Measurements from ENCODE around the gene FEM1B.

Gene FEM1B

GRCh38 chr15:68259883-68260282, 17.7 kb upstream of the FEM1B start:
- no peak for DNase-seq

- no peak for DNase-seq
These were observed 16.3 kb upstream of the FEM1B start for GRCh38 chr15:68261241-68261640.

GRCh38 chr15:68261980-68262379, 15.6 kb upstream of the FEM1B start:
- DNase-seq: no peak

- DNase-seq: no peak
These were observed 14.8 kb upstream of the FEM1B start for GRCh38 chr15:68262514-68263356.

DNA sequence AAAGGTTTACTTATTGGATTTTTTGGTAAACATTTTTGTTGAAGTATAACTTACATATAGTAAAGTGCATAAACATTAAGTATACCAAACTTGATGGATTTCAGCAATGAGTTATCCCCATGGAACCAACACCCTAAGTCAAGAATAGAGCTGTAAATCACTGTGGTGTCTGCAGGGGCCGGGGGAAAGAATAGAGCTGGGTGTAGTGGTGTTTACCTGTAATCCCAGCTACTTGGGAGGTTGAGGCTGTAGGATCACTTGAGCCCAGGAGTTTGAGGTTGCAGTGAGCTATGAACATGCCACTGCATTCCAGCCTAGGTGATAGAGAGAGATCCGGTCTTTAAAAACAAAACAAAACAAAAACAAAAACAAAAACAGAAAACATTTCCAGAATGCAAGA, 13.3 kb upstream of the FEM1B start:
- DNase-seq: no peak

- no peak for DNase-seq
These were observed 12.5 kb upstream of the FEM1B start for GRCh38 chr15:68265081-68265480.

GRCh38 chr15:68265674-68266073, 11.9 kb upstream of the FEM1B start:
- DNase-seq: no peak

- DNase-seq: no peak
These were observed 9.1 kb upstream of the FEM1B start for GRCh38 chr15:68268405-68268804.

GRCh38 chr15:68271854-68272471, 5.6 kb upstream of the FEM1B start:
- DNase-seq: no peak

DNA sequence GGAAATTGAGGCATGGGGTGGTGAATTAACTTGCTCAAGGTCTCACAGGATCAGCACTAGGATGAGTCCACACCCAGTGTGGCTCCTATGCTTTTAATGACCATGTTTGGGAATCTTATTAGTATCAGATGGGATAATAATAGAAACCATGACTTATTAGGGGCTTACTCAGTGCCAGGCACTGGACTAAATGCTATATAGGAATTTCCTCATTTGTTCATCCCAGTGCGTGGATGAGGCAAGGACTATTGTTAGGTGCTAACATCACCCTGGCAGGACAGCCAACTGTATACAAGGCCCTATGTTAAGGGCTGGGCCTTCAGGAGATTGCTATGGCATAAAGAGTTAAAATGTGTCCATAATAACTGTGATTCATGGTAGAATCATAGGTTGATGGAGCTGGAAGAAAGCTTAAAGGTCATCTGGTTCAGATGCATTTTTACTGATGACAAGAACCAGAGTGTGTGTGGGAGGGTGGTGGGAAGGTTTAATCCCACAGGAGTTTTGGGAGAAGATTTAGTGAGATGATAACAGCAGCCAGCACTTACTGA, 4.7 kb upstream of the FEM1B start:
- no peak for DNase-seq

GRCh38 chr15:68274201-68274848, 3.2 kb upstream of the FEM1B start:
- DNase-seq: no peak

GRCh38 chr15:68275165-68275746, 2.3 kb upstream of the FEM1B start:
- DNase-seq: no peak

- DNase-seq: no peak
These were observed 877 bp upstream of the FEM1B start for GRCh38 chr15:68276668-68277067.

- DNase-seq: no peak
These were observed 378 bp upstream of the FEM1B start for GRCh38 chr15:68277131-68277602.

- no peak for DNase-seq
These were observed 725 bp downstream of the FEM1B start for GRCh38 chr15:68278345-68278594.

DNA sequence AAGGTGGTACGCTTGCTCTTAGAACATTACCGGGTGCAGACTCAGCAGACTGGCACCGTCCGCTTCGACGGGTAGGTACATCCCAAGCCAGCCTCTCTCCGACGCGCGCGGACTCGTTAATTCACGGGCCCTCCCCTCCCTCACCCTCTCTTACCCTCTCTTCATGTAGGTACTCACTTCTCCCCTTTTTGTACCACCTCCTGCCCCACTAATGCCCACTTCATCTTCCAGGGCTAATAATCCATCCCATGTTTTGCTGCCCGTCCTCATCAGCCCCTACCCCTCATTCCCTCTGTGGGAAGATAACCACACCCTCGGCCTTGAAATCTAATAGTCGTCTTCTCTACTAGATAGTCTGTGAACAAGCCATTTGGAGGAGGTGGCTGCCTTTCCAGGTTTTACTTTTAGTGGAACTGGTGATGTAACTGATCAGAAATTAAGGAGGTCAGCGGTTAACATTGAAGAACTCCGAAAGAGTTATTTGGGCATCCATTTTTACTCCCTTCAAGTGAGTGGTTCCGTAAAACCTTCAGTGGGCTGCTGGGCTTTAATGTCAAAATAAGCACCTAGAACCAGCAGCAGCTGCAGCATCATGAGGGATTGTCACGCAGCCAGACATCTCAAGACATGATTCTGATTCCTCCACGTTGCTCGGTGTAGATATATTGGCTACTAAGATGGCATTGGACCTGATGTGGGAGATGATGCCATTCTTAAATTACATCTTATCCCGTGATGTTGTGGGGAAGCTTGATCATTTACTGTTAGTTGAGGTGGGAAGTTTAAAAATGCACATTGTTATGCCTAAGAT, 1.3 kb downstream of the FEM1B start:
- no peak for DNase-seq

DNA sequence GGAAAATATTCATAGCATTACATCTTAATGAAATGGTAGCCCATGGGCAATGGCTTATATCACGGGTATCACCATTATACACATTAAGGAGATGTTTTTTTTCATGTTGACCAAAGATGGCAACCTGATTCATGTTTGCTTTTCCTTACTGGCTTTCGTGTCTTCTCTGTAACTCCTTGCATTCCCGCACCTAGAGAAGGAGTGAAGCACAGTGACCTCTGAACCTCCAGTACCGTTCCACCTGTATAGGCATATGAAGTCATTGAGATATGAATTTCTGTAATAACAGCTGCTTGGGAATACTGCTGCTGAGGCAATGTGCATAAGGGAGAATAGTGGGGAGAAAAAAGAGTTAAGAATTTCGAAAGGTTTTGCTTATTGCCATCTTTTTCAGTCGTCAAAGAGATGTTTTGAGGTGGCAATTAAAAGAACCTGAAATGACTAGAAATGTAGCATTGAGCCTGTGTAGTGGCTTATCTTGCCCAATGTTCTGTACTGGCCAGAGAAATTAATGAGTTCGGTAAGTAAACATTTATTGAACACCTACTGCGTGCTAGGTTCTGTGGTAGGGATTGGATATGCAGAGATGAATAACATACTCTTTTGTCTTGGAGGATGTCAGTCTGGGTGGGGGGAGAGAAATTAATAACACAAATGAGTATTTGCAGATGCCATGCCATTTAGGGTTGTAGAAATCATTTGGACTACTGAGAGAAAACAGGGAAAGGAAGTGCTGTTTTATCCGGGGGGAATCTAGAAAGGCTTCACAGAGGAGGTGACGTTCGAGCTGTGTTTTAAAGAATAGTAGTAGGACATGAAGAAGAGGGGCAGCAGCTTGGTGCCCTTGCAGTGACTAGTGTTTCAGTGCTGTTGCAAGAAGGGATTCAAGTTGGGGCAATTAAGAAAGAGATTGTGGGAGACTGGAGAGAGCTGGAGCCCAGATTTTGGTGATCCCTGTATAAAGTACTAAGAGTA, 2.5 kb downstream of the FEM1B start:
- no peak for DNase-seq

- no peak for DNase-seq
These were observed 3.5 kb downstream of the FEM1B start for GRCh38 chr15:68281008-68281407.

- DNase-seq: no peak
These were observed 5.9 kb downstream of the FEM1B start for GRCh38 chr15:68283401-68283800.

GRCh38 chr15:68284616-68285258, 7.2 kb downstream of the FEM1B start:
- no peak for DNase-seq
